ENCODE results near the gene KRIT1.
"Not testable (repeated sequence)": the region's sequence is repeated elsewhere in the genome, so short reads cannot be mapped to it uniquely, and the experiment has no call there.

Gene KRIT1

DNA sequence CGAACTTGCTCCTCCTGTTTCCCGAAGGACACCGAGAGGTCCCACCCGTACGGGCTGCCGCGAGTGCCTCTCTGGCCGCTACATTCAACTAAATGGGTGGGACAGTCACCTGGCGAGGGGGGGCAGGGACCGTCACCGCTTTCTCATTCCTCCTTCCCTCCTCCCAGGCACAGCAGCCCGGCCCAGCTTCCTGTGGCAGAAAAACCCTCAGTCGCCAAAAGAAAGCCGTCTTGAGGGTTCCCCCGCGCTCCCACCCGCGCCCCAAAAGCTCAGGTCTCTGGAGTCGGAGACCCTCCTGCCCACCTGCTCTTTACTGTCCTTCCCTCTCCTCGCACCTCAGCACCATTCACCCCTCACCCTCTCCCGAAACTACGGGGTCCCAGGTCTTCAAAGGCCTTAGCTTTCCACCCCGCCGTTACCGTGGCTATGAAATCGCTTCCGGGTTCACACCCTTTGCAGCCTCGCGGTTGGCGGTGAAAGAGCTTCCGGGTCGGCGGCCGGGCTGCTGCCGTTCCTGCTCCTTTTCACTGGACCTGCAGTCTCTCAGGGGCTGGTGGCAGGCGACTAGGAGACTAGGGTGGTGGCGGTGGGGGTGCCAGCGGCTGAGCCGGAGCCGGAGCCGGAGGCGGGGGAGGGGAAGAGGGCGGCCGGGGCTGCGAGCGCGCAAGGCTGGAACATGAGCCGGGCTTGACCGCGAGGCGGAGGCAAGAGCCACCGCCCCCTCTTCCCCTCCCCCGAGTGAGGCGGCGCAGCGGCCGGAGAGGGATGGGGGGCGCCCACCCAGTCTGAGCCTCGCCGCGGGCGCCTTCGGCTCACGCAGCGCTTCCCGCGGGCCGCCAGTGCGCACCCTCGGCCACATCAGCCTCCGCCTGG, at the start of gene KRIT1, which contains the start of gene ANKIB1:
TSS of gene KRIT1 (minus strand) at position 428 of the 873 bp plus-strand sequence. CDS start 3,779 bp downstream, outside the sequence.
TSS of gene ANKIB1 (plus strand) at position 488 of the 873 bp plus-strand sequence. CDS start 49,005 bp downstream, outside the sequence.
- DNase-seq = peak; percentile 77

DNA sequence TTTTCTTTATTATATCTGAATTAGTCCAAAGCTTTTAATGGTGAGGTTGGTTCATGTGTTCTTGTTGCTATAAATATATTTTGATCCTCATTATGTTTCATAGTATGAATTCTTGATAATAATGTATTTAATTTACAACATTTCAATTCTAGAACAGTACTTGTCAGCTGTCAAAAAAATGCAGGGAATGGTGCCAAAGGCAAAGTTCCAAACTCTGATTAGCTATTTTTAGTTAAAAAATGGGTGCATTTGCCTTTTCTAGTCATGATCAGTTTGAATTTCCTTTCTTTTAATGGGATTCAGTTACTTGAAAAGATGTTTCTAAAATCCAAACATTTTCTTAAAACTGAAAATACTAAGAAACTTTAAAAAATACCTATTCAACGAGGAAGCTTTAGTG, 49.7 kb upstream of the KRIT1 start:
- no peak for DNase-seq

DNA sequence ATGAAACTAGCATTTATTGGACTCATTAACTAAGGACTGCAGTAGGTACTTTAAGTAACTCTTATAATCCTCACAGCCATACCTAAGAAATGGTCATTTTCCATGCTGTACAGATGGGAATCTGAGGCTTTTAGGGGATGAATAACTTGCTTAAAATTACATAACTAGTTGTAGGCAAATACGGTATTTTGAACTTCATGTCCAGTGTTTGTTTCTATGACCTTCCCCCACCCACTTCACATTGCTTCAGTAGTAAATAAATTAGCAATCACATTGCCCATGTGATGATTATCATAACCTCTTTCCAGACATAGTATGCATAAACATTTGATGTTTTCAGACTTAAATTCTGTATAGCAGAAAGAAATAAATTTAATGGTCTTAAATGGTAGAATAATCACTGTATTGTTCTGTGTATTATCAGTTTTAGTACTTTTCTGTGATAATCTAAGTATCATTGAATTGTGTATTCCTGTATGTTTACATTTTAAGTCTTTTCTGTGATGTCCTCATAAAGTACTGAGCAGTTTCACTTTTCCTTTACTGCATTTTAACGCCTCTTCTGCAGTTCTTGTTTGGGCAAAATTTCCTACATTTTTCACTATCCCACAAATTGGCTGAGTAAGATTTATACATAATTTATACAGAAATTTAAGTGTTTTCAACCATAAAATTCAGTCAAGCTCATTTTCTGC, 48.3 kb upstream of the KRIT1 start:
- no peak for DNase-seq

DNA sequence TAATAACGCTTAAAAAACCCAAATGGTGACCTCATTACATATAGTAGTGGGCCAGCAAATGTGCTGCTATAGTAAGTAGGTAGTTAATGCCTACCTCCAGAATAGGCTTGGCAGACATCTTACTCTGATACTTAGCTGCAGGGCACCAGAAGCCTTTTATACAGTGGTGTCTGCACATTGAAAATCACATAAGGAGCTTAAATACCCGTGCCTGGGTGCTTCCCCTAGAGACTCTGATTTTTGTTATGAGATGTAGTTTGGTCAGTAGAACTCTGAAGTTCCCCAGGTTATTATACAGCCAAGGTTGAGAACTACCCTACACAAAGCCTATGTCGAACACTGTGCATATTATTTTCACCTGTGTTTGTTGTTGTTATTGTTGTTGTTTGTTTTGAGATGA, 47.3 kb upstream of the KRIT1 start:
- no peak for DNase-seq

DNA sequence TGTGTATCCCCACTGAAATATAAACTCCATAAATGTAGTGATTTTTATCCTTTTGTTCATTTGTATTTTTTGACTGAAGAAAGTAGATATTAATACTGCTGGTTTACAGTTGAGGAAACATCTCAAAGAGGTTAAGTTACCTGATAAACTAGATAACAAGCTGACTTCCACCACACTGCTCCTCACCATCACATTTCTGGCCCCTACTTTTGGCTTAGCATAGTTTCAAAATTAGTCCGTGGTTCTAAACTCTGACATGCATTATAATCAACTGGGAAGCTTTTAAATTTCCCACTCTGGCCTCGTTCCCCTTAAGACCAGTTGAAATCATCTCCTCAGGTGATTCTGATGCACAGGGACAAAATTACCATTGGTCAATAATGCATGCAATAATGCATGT, 43.6 kb upstream of the KRIT1 start:
- no peak for DNase-seq

DNA sequence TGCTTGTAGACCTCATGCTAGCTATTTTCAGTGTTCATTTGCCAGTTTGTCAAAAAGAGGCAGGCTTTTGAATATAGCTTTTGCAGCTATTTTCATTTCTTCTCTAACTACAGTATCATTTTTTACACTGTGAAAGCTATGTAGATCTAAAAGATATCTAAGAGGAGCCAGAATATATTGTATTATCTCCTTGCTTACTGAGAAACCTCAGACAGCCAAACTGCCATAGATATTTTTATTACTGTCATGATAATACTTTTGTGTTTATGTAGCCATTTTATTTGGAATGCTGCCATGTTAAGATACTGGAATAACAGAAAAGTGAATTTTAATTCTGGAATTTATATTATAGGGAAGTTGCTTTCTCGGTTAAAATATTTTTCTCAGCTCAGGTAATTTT, 37.2 kb upstream of the KRIT1 start:
- DNase-seq = no peak

DNA sequence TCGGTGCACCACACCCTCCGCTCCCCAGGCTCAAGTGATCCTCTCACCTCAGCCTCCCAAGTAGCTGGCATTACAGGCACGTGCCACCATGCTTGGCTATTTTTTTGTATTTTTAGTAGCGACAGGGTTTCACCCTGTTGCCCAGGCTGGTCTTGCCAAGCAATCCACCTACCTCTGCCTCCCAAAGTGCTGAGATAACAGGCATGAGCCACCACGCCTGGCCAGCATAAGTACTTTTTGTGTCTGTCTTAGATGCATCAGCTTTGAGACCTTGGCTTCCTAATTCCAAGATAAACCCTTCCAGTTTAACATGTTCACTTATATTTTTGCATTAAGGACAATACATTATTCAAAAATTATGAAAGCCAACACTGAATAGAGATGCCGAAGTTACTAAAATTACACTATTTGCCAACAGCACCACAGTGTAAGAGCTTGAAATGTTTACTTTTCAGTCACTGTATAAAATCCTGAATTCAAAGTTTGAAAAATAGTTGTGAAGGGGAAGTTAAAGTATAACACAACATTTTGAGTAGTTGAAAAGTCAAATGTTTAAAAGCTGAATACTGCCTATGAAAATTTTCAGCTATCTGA, 36.6 kb upstream of the KRIT1 start:
- no peak for DNase-seq

DNA sequence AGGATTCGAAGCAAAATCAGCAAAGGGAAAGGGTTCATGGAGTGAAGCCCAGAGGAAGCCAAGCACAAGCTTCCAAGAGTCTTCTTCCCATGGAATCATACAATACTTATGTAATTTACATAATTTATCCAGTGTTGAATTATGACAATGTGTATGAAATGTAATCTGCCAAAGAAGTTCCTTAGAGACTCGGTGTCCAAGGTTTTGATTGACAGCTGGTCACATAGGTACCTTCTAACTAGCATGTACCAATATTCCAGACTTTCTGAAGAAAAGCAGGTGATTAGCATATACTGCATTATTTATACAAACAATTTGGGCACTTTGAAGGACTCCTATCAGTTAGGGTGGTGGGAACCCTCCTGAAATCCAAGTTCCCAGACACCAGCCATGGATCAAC, 35.3 kb upstream of the KRIT1 start:
- DNase-seq = no peak

DNA sequence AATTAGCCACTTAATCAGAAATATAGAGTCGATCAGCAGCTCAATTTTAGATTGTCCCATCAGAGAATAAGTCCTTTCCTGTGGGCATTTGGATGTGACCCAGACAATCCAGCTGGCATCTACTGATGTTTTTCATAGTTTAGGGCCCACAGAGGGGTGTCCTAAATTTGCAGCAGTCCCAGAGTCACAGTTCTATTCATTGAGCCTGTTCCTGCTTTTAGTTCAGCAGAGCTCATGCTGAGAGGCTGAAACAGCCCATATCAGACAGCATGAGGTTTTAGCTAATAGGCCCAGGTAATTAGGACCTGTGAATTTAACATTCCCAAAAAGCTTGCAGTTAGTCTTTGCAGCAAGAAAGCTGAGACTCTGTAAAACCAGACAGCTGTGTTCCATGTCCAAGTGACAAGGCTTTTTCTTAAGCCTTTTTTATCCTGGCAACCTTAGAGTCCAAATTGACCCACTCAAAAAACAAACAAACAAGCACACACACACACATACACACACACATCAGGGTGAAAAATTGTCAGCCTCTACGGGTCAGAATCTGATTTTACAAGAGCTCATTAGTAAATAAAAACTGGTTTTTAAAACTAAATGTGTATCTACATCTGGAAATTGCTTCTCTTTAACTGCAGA, 33.8 kb upstream of the KRIT1 start:
- DNase-seq = no peak

DNA sequence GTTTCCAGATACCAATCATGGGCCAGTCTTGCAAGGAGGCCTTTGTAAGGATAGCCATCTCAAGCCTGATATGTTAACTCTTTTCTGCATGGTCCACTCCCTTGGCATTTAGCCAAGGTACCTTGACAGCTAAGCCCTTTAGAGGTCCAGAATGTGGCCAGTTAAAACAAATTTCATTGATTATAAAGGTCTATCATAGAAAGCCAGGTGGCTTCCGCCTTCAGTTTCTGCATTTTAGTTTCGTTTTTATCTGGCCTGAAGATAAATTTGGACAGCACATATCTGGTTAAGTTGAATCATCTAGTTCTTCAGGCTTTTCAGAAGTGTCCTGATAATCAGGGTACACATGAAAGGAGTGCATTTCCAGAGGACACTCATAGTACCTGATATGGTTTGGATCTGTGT, 30.7 kb upstream of the KRIT1 start:
- no peak for DNase-seq

DNA sequence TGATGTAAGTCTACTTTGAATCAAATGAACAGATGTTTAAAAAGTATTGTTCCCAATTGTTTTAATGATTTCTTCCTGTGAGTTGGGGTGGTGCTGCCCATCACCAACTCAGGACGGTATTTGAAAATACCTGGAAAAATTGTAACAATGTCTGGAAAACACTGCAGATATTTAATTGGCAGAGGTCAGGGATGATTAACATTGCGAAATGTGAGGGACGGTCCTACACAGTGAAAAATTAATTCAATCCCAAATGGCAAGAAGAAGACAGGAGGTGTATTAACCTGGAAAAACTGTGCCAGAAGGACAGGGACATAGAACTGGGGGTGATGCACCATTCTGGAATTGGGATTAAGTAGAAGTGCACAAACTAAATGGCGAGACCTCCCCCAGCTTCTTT, 29.6 kb upstream of the KRIT1 start:
- DNase-seq = no peak

DNA sequence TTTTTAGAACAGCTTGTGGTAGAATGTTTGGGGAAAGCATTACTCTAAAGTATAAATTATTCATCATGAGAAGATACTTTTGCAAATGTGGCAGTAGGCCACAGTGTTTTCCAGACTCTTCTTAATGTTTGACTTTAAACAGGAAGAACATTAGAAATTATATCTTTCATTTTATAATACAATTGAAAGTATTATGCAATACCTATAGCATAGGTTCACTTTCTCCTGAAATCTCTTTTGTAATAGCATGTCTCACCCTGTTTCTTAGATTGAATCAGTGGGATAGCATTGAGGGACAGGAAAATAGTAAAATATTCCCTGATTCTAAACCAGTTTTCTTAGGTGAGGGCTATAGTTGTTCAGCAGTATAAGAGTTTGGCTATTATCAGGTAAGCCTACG, 23.2 kb upstream of the KRIT1 start:
- no peak for DNase-seq

DNA sequence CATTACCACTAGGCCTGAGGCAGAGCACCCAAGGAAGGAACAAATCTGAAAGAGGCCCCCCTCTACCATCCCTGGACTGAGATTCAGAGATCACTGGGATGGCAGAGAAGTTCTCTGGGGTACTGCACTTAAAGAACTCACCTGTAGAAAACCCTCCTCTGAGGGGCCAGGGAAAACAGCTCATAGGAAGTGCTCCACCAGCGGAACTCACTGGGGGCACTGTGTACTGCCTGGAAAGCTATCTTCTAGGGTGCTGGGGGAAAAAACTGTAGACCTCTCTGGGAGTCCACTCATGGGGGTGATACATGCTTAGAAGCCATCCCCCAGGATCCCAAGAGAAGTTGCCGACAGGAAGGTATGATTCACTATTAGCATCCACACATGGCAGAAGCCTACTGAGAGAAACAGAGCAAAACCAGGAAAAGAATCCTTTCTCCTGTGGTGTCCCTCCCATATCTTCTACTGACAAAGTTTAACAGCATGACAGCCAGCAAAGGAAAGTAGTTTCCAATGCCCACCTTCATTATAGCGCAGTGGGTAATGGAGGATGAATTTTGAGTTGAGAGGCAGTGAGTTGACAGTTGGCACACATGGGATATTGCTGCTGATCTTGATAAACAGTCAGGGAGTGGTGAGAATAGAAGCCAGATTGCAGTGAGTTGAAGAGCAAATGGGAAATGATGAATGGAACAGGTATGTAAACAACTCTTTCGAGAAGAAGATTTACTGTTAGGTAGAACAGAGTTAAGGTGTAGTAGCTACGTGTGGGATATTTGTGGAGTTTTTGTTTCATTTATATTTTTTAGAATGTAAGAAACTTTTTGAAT, 20.9 kb upstream of the KRIT1 start:
- no peak for DNase-seq

DNA sequence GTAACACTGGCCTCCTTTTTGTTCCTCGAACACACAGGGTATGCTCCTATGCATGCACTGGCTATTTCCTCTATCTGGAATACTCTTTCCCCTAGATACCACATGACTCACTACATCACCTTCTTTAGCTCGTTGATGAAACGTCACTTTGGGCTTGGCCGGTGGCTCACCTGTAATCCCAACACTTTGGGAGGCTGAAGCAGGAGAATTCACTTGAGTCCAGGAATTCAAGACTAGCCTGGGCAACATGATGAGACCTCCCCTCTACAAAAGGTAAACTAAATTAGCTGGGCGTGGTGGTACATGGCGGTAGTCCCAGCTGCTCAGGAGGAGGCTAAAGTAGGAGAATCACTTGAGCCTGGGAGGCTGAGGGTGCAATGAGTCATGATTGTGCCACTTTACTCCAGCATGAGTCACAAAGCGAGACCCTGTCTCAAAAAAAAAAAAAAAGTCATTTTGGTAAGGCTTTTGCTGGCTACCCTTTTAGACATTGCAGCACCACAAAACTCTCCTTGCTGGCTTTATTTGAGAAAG, 14.6 kb upstream of the KRIT1 start:
- DNase-seq = no peak

DNA sequence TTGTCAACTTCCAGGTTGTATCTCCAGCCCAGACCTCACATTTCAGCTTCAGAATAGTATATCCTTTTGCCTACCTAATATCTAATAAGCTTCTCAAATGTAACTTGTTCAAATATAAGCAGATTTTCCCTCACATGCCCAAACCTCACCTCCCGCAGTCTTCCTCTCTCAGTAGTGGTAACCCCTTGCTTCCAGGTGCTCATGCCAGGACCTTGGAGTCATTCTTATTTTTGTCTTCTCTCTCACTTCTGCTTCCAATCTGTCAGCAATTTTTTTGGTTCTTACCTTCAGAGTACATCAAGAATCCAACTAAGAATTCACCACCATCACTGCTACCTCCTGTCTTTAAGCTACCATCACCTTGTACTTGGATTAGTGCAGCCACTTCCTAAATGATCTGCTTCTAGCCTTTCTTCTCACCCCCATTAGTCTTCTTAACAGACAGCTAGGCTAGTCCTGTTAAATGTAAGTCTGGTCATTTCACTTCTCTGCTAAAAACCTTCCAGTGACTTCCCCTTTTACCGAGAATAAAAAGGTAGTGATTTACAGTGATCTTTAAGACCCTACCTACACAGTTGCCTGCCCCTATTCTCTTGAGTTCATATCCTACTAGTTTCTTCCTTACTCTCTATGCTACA, 14.0 kb upstream of the KRIT1 start:
- DNase-seq = no peak

DNA sequence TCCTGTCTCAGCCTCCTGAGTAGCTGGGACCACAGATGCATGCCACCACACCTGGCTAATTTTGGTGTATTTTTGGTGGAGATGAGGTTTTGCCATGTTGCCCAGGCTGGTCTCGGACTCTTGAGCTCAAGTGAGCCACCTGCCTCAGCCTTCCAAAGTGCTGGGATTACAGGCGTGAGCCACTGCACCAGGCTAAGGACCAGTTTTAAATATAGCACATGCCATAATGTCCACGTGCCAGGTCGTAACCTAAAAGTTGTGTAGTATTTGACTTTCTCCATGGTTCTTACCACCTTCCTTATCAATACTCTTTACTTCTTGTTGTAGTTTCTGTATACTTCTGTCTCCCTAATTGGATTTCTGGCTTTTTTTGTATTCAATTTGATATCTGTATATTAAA, 13.3 kb upstream of the KRIT1 start:
- DNase-seq = no peak

DNA sequence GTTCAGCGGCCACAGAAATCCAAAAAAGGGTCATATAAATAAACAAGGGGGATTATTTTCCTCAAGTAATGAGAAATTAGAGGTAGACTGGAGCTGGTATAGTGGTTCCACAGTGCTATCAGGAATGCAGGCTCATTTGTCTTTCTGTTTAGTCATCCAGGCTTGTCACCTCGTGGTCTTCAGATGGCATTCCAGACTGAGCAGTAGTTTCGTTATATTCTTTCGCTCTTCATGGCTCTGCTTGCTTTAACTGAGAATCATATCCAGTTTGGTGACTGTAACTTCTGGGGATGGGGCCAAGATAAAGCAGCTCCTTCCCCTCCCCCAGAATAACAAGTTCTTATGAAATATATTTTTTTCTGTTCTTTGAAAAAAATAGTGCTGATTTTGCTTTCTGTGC, 9.6 kb upstream of the KRIT1 start:
- DNase-seq = no peak

DNA sequence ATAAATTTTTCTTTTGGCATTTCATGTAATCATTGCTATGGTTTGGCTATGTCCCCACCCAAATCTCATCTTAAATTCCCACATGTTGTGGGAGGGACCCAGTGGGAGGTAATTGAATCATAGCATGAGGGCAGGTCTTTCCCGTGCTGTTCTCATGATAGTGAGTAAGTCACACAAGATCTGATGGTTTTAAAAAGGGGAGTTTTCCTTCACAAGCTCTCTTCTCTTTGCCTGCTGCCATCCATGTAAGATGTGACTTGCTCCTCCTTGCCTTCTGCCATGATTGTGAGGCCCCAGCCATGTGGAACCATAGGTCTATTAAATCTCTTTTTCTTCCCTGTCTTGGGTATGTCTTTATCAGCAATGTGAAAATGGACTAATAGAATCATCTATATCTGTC, 9.1 kb upstream of the KRIT1 start:
- DNase-seq = not testable (repeated sequence)

DNA sequence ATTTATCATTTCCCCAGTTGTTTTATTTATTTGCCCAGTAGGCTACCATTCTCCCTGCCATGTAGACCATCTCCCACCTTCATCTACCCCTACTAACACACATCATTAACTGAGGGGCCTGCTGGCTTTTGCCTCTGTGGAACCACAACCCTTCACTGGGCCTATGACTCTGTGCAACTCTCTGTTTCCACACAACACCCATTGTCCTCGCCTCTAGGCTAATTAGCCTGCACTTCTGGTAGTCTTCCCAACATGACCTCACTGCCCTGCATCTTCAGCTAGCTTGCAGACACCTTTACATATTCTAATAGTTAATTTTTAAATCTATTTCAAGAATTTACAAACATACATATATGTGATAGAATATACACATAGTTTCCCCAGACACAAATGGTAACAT, 7.5 kb upstream of the KRIT1 start:
- no peak for DNase-seq

DNA sequence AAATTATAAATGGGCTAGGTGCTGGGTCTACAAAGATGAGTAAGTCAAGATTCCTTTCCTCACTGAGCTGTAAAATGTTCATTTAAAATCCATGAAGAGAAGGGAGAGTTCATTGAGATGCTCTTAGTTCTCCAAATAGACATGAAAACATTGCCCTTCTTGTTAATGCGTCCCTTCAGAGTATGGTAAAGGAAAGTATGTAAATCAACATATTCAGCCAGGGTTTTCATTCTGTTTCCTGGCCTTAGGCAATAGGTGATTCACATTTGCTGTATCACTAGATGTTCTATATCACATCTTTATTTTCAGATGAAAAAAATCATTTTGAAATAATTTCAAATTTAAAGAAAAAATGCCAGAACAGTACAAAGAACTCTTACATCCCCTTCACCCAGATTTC, 5.5 kb upstream of the KRIT1 start:
- no peak for DNase-seq

DNA sequence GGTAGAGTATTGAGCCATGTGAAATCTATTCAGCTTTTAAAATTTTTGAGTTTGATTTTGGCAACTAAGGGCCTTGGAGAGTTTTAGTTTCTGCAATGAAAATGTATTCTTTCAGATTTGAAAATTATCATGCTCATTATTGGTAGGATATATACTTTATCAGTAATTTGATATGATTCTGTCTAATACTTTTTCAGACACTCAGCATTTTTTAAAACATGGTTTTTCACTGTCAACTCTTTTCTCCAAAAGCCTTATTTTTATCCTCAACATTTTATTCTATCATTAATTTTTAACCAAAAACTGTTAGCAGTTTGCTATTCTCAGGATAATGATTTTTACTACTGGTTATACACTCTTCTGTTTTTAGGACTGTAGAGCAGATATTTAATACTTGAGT, 4.9 kb upstream of the KRIT1 start:
- no peak for DNase-seq

Data from activated effector memory CD4-positive, alpha-beta T cell treated with Interleukin-2 at 50 U/mL for 16 hours (primary cell).